Skeletal muscle cell (primary cell): ENCODE data around the gene CUTC.

Experiments
- DNase-seq: peaks from one replicate; pipeline ENCODE4 v3.0.0-alpha.2; 2010; ENCODE audit warnings: low read depth
- H3K4me3 ChIP-seq: 2 replicates; pipeline ENCODE4 v1.5.1; 2011; ENCODE audit warnings: low read depth, mild to moderate bottlenecking, control low read depth, low read length, moderate library complexity

CUTC gene

DNA sequence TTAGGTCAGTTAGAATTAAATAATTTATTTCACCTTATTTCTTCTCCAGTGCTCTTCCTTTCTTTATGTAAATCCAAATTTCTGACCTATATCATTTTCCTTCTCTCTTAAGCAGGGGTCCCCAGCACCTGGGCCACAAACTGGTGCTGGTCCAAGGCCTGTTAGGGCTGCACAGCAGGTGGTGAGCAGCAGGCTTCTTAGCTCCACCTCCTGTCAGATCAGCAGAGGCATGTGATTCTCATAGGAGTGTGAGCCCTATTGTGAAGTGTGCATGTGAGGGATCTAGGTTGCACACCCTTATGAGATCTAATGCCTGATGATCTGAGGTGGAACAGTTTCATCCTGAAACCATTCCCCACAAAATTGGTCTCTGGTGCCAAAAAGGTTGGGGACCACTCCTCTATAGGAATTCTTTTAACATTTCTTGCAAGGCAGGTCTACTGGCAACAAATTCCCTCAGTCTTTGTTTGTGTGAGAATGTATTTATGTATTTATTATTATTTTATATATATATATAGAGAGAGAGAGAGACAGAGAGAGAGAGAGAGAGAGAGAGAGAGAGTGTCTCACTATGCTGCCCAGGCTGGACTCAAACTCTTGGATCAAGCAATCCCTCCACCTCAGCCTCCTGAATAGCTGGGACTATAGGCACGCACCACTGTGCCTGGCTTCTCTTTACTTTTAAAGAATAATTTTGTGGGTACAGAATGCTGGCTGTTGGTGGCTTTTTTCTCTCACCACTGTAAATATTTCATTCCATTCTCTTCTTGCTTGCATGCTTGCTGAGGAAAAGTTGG, 46.1 kb downstream of the CUTC start:
- DNase-seq: no peak
- H3K4me3 ChIP-seq: no peak overlapping the region

DNA sequence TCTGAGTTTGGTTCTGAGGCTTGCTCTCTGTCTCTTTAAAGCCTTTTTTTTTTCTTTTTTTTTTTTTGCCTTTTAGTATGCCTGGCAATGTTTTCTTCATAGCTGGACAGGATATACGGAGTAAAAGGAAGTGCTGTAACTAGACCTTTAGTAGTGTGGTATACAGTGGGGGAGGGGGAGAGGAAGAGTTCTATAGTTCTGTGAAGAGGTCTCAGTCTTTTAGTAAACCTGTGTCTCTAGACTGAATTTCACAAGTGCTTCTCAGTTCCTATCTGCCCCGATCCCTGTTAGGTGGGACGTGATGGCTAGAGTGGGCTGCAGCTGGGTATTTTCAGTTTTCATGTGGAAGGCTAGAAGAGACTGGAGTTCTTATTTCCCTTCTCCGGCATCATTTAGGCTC, 47.3 kb downstream of the CUTC start:
- peak overlapping the region; percentile 31 for H3K4me3 ChIP-seq
- DNase-seq: peak; percentile 52

DNA sequence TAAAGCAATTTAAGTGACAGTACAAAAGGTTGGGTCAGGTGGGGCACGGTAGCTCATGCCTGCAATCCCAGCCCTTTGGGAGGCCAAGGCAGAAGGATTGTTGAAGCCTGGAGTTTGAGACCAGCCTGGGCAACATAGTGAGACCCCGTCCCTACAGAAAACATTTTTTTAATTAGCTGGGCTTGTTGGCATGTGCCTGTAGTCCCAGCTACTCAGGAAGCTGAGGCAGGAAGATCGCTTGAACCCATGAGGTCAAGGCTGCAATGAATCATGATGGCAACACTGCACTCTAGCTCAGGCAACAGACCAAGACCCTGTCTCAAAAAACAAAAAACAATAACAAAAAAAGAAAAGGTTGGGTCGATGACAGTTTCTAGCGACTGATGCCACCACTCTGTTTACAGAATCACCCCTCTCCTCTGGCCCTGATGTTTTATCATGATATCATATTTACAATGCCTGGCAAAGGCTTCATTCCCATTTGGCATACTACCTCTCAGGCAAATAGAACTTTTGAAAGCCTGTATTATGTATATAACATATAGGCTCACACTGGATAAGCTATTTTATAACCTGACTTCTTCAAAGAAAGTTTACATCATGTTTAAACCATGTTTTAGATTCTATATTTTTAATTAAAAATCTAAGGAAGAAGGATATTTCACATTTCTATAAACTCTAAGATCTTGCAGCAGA, 49.8 kb downstream of the CUTC start:
- H3K4me3 ChIP-seq: no peak overlapping the region
- no peak for DNase-seq

DNA sequence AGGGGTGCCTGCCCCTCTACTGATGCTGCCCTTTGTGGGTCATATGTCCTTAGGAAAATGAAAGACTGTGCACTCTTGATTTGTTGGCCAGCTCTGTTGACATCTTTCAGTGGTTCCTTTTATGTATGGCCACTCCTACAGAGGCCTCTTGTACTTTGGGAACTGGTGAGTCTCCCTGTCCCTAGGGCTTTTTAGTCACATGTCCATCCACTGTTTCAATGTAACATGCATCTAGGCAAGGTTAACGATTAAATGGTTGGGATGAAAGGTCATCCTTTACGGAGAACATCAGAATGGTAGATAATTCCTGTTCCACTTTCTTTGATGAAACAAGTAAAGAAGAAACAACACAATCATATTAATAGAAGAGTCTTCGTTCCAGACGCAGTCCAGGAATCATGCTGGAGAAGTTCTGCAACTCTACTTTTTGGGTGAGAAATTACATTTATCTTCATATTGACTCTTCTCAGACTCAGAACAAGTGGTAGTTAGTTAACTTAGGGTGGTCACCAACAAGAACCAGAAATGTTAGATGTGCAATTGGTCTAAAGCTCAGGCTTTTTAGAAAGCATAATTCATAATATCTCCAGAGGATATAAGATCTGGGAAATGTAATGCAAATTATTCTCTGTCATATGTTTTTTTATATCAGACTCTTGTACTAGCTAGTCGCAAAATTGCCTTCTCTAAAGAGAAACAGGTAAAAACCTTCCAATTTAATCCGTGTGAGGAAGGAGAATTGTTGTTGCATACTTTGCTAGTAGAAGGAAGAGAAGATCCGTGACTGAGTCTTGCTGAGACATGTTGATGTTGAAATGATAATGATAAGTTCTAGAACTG, 50.6 kb downstream of the CUTC start, which contains the start of gene ABCC2:
Gene ABCC2 (plus strand): TSS at position 194 of the 840 bp plus-strand sequence. CDS start 205 bp downstream, at position 399.
- DNase-seq: no peak
- no peak within 1 kb of the TSS for H3K4me3 ChIP-seq

DNA sequence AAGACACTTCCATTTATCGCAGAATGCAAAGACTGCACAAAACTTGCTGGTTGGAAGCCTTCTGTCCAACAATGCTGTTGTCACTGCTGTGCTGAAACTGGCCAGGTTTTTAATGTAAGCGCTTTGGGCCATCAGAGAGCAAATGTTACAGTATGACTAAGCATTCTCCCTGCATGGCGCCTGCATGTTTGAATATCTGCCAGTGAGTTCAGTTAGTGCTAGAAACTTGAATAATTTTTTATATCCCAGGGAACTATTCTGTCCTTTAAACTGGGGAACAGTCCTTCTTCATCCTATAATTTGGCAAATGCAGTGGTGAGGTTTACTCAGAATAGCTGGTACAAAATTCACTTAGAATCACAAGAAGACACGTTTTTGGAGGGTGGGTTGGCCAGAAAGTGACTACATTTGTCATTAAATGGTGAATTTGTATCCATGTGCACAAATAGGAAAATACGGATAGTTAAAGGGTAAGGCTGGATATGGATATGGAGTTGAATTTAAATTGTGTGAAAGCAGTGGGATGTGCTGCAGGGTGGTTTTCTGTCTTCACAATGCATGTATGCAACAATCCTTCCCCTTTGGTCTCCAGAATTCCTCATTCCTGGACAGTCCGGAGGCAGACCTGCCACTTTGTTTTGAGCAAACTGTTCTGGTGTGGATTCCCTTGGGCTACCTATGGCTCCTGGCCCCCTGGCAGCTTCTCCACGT, 52.1 kb downstream of the CUTC start:
- H3K4me3 ChIP-seq: no peak overlapping the region
- DNase-seq: peak; percentile 72

DNA sequence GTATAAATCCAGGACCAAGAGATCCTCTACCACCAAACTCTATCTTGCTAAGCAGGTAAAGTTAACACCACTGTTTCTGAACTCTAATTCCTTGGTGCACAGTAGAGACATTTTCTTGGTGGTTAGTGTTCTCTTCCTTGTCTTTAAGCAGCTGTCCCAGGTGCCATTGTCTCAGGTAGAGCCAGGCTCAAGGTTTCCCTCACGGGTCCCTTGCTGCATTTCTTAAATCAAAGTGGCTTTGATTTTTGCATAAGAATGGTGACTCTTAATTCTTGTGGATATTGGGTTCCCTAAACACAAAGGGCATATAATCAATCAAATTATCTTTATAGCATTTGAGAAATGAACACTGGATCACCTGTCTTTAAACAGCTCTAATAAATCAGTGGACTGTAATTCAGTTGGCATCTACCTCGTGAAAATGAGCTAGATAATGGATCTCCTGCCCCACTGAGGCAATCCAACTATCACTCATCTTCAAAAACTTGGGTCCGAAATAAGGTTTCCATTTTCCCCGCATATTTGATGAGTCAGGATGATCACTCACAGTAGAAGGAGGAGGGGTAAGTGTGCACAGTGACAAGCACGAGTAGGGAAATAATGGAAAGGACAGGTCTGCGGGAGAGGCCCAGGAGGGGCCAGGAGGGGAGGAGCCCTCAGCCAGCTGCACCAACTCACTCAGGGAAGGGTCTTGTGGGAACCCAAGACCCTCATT, 52.9 kb downstream of the CUTC start:
- no peak for DNase-seq
- H3K4me3 ChIP-seq: no peak overlapping the region

DNA sequence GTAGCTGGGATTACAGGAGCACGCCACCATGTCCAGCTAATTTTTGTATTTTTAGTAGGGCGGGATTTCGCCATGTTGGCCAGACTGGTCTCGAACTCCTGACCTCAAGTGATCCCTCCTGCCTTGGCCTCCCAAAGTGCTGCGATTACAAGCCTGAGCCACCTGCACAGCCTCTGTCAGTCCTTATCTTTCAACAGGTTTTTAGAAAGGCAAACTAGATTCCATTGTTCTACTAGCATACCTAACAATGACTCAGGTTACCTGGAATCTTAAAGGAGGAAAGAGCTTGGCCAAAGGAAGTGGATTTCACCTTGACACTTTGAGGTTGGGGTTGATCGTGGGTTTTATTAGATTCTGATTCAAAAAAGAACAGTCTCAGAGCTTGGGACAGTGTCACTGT, 53.6 kb downstream of the CUTC start:
- no peak for DNase-seq
- H3K4me3 ChIP-seq: no peak overlapping the region

DNA sequence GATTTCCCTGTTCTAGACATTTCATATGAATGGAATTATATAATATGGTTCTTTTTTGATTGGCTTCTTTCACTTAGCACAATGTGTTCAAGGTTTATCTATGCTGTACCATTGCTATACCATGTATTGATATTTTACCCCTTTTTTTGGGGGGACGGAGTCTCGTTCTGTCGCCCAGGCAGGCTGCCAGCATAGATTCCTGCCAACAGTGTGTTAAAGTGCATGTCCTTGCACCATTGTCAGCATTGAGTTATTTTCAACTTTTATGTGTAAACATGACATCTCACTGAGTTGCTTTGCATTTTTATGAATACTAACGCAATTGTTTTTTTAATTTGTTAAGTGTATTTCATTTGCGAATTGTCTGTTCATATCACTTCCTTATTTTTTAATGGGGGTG, 55.3 kb downstream of the CUTC start:
- DNase-seq: no peak
- H3K4me3 ChIP-seq: no peak overlapping the region

DNA sequence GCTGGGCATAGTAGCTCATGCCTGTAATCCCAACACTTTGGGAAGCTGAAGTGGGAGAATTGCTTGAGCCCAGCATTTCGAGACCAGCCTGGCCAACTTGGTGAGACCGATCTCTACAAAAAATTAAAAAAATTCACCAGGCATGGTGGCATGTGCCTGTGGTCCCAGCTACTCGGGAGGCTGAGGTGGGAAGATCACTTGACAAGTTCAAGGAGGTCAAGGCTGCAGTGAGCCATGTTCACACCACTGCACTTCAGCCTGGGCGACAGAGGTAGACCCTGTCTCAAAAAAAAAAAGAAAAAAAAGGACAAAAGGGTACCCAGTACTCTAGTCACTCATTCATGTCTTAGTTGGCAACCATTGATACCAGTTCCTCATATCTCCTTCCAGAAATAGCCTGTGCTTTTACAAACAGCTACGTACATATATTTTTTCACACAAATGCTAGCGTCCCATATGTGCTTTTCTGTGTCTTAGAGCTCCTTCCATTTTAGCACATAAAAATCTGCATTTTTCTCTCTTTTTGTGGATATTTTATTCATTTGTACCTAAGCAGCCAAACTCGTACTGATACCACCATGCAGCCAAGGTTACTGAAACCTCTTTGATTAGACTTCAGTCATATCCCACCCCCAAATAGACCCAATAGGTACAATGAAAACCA, 55.9 kb downstream of the CUTC start:
- no peak overlapping the region for H3K4me3 ChIP-seq
- no peak for DNase-seq

DNA sequence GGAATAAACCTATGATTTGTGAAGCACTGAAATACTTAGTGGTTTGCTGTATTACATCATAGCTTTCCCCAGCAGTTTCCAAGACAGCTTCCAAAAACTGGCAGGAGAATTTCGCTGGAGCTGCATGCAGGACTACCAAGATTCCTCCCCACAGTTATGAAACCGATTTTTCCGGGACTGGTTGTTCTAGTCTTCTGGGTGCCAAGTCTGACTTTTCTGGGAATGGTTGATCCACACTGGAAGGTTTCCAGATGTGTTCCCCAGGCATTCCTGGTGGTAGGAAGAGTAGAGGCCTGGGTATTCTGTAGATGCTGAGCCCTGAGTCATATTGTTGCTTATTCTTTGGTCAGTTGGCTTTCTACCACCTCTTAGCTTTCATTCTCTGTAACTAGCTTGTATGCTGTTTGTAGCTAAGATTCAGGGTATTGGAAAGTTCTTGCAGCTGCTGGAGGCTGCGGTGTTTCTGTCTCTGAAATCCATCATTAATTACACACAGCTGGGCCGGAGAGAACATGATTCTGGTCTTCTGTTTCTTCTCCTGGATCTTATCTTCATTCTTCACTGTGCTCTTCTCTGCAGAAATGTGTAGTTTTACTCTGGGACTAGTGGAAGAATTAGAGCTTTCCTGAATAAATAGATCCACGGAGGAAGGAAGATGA, 56.7 kb downstream of the CUTC start:
- peak; percentile 95 for DNase-seq
- H3K4me3 ChIP-seq: no peak overlapping the region

DNA sequence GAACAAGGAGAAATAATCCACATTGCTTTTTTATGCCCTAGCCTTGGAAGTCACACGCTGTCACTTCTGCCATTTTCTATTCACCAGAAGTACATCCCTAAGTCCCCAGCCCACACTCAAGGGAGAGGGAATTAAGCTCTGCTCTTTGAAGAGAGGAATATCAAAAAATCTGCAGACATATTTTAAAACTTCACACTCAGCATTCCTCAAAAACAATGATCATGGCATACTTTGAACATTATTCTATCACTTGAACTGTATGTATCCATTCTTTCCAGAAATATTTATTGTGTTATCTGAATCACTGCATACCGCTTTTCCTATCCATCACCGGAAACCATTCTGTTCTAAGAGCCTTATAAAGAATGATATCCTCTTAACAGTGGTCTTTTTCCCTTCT, 59.8 kb downstream of the CUTC start:
- no peak for DNase-seq
- no peak overlapping the region for H3K4me3 ChIP-seq

DNA sequence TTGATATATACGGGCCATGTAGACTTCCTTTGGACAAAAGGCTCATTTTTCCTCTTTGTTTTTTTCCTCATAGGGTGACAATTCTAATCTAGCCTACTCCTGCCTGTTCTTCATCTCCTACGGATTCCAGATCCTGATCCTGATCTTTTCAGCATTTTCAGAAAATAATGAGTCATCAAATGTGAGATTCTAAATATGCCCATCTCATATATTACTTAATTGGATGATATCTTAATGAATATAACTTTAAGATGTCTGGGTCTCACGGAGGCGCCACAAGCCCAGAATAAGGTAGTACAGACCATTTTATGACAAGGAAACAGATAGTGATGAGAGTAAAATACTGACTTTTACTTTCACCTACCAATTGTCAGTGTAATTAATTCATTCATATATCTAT, 61.8 kb downstream of the CUTC start:
- DNase-seq: no peak
- no peak overlapping the region for H3K4me3 ChIP-seq

DNA sequence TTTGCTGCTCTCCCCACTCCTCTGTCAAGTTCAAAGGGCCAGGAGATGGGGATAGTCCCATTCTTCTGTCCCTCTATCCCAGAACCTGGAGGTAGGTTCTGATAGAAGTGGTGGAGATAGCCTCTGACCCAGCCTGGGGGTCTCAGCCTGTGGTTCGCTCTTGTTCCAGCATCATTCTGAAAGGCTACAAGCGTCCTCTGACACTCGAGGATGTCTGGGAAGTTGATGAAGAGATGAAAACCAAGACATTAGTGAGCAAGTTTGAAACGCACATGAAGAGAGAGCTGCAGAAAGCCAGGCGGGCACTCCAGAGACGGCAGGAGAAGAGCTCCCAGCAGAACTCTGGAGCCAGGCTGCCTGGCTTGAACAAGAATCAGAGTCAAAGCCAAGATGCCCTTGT, 64.9 kb downstream of the CUTC start:
- no peak for DNase-seq
- no peak overlapping the region for H3K4me3 ChIP-seq

DNA sequence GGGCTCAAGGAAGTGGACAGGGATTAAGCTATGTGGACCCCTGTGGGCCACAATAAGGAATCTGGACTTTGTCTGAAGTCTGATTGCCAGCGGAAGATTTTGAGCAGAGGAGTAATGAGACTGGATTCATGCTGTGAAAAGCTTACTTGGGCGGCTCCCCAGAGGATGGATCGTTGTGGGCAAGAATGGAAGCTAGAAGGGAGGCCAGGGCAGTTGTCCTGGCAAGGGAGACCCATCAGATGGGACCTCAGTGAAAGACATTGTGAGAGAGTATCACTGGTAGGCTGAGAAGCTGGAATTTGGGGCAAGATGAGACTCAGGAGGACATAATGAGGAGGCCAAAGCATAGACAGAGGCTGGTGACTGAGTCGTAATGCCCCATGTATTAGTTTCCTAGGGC, 66.0 kb downstream of the CUTC start:
- no peak for DNase-seq
- H3K4me3 ChIP-seq: no peak overlapping the region

DNA sequence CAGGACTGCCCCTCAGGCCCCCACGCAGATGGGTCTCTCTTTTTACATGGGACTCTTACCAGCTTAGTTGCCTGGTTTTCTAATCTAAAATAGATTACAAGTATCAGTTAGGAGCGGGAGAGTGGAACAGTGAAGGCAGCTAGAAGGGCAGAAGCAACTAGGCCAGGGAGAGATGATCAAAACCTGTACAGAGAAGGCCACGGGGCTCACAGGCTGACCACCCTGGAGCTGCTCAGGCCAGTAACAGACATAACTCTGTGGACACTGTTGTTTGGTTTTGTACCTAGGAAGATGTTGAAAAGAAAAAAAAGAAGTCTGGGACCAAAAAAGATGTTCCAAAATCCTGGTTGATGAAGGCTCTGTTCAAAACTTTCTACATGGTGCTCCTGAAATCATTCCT, 66.9 kb downstream of the CUTC start:
- no peak overlapping the region for H3K4me3 ChIP-seq
- DNase-seq: no peak

DNA sequence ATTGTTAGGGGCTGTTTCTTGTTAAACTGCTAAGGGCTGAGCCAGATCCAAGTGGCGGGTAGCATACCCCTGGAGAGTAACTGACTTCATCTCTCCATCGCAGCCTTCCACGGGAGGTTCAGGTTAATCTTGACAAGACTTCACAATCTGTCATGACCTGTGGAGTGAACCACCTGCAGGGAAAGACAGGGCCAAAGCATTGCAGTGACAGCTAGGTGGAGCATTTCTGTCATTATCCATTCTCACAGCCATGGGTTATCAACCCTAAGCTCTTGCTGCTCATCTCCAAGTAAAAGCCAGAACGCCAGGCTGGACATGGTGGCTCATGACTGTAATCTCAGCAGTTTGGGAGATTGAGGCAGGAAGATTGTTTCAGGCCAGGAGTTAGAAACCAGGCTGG, 67.6 kb downstream of the CUTC start:
- DNase-seq: no peak
- no peak overlapping the region for H3K4me3 ChIP-seq

DNA sequence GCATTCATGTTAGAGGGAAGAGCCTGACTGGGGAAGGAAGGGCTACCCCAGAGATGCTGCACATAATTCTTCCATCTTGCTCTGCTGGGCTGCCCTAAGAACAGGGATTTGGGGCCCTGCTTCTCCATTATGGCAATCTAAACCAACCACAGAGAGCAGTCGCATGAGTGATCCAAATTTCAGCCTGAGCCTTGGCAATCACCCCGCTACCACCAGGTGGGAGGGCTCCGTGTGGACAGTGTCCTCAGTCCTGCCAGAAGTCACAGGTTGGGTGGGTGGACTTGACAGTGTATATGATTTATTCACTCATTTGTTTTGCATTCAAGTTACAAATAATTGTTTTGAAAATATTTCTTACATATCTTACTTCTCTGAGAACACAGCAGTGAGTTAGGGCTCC, 72.4 kb downstream of the CUTC start:
- no peak for DNase-seq
- H3K4me3 ChIP-seq: no peak overlapping the region

DNA sequence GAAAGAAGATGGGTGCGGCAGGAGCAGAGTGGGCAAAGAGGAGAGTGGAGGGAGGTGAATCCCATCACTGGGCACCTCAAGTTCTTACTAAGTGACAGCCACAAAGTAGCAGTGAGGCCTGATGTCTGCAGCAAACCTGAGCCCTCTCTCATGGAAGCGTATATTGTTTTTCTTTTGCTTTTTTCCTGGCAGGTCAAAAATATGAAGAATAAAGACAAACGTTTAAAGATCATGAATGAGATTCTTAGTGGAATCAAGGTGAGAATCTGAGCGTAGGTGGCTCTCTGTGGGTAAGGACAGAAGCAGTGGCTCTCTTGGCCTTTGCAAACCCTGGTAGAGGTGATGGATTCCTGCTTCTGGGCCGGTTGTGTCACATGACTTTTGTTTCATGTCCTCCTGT, 73.2 kb downstream of the CUTC start:
- no peak for DNase-seq
- H3K4me3 ChIP-seq: no peak overlapping the region
